ENCODE results near the gene INO80B.
"Not testable (repeated sequence)": the region's sequence is repeated elsewhere in the genome, so short reads cannot be mapped to it uniquely, and the experiment has no call there.

INO80B gene

DNA sequence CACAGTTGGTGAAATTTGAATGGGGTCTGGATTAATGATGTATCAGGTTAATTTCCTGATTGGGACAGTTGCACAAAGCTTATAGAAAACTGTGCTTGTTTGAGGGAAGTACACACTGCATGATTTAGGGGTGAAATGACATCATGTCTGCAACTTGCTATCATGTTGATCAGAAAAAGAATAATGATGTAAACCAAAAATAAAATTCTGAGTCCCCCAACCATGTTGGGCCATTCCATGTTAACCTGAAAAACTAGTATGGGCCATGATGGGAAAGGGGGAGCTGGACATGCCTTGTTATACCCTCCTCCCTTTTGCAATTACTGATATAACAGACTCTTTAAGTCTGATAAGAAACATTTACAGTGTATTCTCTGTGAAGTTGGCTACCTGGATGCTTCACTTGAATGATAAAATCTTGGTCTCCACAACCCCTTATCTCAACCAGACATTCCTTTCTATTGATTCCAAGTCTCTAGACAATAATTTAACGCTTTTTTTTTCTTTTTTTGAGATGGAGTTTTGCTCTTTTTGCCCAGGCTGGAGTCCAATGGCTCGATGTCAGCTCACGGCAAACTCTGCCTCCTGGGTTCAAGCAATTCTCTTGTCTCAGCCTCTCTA lies 4.2 kb upstream of the INO80B start:
- DNase-seq, result no peak

DNA sequence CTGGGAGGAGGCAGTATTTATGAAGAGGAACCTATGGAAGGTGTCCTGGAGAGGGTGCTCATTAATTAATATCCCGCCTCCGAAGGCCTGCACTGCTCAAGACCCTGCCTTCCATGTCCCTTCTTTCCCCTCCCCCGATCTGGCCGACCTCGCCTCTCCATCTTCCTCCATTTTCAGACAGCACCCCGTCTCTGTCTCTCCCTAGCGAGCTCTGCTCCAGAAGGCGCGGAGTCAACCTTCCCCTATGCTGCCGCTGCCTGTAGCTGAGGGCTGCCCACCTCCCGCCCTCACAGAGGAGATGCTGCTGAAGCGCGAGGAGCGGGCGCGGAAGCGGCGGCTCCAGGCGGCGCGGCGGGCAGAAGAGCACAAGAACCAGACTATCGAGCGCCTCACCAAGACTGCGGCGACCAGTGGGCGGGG lies 2.3 kb downstream of the INO80B start:
- DNase-seq, result peak; percentile 34

DNA sequence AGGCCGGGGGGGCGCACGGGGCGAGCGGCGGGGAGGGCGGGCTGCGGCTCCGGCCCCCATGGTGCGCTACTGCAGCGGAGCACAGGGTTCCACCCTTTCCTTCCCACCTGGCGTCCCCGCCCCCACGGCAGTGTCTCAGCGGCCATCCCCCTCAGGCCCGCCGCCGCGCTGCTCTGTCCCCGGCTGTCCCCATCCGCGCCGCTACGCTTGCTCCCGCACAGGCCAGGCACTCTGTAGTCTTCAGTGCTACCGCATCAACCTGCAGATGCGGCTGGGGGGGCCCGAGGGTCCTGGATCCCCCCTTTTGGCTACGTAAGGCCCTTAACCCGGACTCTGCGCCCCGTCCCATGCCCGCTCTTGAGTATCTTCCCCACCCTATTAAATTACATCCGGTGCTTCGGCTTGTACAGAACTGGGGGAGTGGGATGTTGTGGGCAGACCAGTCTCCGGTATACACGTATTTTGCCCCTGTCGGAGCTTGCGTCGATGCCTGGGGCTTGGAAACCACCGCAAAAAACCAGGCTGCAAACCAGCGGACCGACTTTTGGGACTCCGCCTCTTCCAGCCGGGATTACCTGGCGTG lies 2.8 kb downstream of the INO80B start:
- no peak for DNase-seq

DNA sequence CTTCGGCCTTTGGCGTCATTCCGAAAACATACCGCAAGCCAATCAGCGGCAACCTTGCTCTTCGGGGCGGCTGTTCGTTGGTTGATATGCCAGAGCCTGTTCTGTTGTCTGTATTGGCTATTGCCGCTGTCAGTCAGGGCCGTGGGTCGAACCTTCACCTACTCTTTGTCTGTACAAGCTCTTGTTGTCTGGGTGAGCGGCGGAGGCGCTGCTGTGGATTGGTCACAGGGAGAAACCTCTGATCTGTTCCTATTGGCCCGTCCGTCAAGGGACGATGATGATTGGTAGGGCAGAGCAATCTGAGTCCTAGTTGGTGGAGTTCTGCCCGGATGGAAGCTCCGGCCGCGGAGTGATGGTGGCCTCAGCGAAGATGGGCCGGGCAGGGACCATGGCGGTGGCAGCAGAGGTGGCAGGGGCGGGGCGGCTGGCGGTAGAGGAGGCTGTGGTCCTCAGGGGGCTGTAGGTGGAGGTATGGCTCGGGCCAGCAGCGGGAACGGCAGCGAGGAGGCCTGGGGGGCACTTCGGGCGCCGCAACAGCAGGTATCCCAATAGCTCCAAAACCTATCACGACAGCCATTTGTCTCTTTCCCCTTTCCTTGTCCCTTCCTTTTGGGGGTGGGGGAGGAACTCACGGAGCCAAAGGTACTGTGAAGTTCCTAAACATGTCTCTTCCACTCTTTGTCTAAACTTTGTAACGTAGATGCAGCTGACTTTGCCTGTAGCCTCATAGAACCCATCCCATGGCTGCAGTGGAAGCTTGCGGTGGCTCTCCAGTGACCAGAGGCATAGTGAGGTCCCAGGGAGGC lies 3.4 kb downstream of the INO80B start, which contains the start of gene WBP1:
TSS of gene WBP1 (plus strand) at position 307 of the 806 bp plus-strand sequence. CDS start at position 472, 165 bp downstream.
- peak; percentile 100 for DNase-seq

DNA sequence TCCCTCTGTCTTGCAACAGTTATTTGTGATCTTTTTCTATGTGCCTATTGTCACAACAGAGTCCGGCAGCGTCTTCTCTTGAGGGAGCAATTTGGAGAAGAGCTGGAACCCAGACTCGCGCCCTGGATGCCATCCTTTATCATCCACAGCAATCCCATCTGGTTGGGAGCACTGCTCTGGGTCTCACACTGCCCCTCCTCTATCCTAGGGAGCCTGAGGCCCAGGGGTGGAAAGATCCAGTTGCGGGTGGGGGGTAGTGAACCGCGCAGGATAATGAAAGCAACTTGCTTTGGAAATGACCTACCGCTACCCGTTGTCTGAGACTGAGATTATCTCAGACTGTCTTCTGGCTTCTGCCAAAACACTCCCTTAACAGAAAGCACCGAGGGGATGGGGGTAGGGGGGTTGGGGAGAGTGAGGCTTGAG lies 4.1 kb downstream of the INO80B start:
- no peak for DNase-seq

DNA sequence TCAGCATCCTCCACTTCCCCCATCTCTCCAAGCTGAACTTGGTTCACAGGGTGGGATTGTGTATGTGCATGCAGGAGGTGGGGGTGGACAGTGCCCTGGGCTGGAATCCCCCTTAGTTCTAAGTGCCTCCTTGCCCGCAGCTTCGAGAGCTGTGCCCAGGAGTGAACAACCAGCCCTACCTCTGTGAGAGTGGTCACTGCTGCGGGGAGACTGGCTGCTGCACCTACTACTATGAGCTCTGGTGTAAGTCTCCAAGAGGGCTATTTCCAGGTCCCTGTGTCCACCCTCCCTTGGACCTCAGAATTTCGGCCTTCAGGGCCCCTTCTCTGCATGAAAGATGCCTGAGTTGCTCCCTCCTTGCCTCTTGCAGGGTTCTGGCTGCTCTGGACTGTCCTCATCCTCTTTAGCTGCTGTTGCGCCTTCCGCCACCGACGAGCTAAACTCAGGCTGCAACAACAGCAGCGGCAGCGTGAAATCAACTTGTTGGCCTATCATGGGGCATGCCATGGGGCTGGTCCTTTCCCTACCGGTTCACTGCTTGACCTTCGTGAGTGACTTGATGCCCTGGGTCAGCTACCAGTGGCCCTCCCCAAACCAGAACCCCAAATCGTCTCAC lies 4.7 kb downstream of the INO80B start:
- not testable (repeated sequence) for DNase-seq

DNA sequence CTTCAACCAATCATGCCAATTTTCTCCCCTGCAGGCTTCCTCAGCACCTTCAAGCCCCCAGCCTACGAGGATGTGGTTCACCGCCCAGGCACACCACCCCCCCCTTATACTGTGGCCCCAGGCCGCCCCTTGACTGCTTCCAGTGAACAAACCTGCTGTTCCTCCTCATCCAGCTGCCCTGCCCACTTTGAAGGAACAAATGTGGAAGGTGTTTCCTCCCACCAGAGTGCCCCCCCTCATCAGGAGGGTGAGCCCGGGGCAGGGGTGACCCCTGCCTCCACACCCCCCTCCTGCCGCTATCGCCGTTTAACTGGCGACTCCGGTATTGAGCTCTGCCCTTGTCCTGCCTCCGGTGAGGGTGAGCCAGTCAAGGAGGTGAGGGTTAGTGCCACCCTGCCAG lies 5.3 kb downstream of the INO80B start:
- DNase-seq, result not testable (repeated sequence)

DNA sequence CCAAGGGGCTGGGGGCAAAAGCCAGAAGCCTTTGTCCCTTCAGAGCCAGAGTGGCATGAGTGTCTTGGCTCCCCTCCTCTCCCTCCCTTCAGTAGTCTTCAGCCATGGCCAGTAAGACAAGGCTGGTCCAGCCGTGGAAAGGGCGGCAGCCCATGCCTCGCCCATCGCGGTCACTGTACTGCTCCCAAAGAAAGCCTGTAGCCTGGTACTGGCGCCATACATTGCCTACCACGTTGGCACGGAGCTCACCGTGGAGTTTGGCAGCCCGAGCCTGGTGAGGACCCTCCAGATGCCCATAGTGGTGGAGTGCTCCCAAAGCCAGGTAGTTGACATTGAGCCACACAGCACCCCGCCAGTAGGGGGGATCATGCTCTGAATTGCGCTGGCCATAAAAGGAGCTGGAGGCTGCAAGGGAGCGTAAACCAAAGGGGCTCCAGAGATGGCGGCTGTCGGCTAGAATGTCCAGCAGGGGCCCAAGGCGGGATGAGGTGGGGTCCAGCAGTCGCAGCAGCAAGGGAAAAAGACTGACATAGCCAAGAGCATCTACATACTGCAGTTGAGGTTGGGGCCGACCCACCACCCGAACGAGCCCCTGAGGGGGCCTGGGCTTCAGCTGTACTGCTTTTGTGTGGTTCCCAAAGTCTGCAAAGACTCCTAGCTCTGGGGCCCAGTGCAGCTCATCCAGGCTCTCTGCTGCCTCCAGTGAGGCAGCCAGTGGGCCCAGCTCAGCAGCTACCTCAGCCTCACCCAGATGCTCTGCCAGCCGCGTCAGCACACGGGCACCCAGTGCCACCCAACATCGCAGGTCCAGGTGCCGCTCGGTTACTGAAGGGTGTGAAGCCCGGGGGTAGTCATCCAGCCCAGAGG lies 6.5 kb downstream of the INO80B start:
- DNase-seq, result no peak

DNA sequence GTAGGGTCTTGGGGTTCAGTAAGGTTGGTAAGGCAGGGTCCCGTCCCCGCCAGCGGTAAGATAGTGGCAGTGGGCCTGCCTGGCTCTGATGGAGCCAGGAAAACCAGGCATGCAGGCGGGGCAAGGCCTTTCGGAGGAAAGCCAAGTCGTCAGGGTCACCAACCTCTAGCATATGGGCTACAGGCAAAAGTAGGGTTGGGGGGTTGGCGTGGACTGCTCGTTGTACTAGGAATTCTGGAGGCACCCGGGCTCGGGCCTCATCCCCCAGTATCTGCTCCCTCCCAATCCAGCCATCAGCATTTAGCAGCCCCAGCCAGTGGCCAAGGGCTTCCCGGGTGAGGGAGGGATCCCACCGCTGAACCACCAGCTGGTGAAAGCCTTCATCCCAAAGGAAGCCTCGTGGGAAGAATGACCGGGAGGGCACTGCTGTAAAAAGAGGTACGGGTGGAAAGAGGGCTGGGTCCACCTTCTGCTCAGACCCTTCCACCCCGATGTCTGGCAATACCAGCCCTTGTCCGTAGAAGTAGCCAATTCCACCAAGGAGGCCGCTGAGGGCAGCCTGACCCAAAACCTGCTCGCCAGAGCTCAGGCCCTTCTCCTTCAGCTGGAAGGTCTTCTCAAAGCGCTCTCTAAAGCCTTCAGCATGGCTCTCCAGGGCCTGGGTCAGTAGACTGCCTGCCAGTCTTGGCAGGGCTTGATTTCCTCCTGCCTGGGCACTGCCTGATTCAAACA lies 7.3 kb downstream of the INO80B start:
- no peak for DNase-seq

DNA sequence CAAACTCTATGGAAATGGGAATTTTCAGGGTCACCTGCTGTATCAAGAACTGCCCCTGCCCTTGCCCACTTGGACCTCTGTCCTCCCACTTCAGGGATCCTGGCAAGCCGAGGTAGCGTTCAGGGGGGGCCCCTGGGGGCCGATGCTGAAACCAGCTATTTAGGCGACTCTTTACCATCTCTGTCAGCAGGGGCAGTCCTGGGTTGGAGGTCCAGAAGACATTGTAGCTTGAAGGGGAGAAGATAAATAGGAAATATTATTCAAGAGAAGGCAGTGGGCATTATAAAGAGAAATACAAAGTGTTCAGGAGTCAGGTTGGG lies 7.9 kb downstream of the INO80B start:
- no peak for DNase-seq

DNA sequence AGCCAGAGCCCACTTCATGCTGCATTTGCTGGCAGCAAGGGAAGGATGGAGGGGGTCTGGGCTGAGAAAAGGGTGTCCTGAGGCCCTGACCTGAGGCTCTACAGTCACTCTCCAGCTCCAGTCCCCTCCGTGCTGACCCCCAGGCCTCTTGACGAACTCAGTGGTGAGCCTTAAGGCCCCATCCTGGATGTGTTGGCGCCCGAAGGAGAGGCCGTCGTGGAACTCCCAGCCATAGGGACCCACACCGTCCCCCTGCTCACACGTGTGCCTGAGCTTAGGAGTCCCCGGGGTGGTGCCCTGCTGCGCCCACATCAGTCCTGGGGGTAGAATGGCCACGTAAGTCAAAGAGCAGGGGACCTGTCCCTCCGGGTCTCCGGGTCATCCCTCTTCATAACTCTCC lies 9.5 kb downstream of the INO80B start:
- no peak for DNase-seq

DNA sequence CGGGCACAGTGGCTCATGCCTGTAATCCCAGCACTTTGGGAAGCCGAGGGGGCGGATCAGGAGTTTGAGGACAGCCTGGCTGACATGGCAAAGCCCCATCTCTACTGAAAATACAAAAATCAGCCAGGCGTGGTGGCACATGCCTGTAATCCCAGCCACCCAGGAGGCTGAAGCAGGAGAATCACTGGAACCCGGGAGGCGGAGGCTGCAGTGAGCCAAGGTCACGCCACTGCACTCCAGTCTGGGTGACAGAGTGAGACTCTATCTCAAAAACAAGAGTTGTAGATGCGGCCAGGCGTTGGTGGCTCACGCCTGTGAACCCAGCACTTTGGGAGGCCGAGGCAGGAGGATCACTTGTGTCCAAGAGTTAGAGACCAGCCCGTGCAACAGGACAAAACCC lies 15.9 kb downstream of the INO80B start:
- DNase-seq, result not testable (repeated sequence)

DNA sequence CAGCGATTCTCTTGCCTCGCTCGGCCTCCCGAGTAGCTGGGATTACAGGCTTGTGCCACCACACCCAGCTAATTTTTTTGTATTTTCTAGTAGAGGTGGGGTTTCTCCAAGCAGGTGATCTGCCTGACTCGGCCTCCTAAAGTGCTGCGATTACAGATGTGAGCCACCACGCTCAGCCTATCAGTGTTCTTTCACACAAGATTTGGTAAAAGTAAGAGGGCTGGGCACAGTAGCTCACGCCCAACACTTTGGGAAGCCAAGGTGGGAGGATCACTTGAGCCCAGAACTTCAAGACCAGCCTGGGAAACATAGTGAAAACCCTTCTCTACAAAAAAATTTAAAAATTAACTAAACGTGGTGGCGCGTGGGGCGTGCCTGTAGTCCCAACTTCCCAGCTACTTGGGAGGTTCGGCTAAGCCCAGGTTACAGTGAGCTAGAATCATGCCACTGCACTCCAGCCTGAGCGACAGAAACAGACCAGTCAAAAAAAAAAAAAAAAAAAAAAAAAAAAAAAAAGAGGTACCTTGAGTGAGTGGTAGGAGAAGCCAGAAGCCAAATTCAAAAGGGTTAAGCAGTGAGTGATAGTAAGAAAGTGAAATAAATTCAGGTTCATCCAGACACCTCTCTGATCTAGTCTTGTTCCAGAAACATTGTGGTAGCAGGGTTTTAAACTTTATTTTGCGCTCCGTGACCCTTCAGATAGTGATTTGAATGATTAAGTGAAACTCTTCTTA lies 16.6 kb downstream of the INO80B start:
- DNase-seq, result no peak

DNA sequence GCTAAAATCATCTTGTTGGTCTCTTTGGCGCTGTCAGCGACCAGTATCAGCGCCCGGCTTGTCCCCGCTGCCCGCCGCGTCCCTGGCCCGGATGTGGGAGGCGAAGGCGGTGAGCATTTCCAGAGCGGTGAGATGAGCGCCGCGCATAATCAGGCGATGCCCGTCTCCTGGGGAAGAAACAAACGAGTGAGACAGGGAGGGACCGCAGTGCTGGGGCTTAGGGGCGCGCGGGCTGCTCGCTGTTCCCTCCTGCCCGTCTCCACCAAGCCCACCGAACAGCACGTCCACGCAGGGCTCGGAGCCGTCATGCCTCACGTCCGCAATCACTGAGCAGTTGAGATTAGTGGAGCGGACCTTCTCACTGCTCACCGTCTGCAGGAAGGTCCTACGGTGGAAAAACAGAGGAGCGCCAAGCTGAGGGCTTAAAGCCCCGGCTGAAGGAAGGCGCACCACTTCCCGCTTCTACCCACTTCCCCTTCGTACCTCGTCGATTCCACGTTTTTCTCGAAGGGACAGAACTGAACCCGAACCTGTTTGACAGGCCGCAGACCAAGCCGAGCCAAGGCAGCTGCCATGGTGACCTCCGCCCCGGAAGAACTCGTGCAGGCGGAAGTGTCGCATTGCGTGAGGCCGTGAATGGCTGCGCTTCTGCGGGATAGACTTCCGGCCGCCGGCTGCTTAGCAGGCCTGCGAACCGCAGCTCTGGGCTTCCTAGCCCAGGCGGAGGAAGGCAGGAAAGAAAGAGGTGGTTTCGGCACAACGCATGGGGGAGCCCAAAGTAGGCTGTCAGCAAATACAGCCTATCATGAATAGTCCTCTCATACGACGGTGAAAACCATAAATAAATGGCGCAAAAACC lies 17.4 kb downstream of the INO80B start, which contains the start of gene MRPL53:
TSS of gene MRPL53 (minus strand) at position 595 of the 859 bp plus-strand sequence. CDS start at position 575, 20 bp downstream.
- peak; percentile 74 for DNase-seq

DNA sequence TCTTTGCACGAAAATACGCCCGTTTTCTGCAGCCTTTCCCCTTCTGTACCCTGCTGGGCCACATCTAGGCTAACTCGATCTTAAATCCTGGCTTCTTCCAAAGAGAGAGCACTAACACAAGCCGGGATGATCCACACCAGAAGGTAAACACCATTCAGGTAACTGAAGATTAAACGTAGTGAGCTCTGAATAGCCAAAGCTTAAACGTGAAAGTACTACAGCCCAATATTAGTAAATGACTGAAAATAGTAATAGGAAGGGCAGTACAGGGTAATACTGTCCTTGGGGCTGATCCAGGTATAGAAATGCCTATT lies 18.0 kb downstream of the INO80B start:
- no peak for DNase-seq

DNA sequence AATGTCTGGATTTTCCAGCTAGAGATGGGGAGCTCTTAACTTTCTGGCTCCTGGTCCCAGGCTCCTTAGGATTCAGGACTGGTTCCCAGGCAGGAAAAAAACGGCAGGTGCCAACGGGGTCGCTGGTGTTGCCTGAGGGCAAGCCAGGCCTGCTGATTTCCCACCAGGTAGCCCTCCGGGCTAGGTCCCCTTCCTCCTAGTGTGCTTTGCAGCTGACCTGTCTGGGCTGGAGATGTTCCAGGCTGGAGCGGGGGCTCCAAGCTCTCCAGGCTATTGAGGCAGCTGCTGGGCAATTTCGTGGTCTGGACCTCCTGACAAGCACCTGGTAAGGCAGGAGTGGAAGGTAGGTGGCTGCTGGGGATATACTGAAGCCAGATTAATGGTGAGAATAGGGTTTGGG lies 19.6 kb downstream of the INO80B start:
- no peak for DNase-seq

DNA sequence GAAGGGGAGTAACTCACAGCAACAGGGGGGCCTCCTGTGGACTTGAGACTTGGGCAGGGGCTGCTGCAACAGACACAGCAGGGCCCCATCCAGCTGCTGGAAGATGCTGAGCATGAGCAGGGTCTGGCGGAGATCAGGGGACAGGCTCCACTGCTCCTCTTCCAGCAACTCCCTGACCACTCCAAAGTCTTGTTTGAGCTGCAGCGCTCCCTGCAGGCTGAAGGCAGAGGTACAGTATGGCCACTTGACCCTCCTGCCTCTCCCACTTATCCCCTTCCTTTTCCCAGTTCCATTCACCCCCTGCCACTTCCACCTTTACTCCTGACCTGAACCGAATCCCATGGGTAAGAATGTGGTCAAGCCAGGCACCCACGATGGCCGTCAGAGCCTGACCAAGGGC lies 20.0 kb downstream of the INO80B start:
- no peak for DNase-seq

DNA sequence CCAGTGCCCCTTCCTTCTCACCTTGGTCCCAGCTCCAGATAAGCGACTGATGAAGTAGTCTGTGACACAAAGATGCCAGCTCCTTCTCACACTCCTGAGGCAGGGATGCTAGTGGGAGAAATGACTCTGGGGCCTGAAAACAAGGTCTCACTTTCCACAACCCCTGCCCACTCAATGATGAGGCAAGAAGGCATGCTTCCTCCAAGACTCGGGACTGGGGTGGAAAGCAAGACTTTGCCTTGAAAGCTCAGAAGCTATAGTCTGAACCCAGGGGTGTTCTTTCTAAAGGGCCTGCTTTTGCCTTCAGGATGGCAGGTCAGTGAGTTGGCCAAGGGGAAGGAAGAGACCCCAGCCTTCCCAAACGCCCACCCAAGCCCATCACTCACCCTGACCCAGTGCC lies 26.5 kb downstream of the INO80B start:
- no peak for DNase-seq

DNA sequence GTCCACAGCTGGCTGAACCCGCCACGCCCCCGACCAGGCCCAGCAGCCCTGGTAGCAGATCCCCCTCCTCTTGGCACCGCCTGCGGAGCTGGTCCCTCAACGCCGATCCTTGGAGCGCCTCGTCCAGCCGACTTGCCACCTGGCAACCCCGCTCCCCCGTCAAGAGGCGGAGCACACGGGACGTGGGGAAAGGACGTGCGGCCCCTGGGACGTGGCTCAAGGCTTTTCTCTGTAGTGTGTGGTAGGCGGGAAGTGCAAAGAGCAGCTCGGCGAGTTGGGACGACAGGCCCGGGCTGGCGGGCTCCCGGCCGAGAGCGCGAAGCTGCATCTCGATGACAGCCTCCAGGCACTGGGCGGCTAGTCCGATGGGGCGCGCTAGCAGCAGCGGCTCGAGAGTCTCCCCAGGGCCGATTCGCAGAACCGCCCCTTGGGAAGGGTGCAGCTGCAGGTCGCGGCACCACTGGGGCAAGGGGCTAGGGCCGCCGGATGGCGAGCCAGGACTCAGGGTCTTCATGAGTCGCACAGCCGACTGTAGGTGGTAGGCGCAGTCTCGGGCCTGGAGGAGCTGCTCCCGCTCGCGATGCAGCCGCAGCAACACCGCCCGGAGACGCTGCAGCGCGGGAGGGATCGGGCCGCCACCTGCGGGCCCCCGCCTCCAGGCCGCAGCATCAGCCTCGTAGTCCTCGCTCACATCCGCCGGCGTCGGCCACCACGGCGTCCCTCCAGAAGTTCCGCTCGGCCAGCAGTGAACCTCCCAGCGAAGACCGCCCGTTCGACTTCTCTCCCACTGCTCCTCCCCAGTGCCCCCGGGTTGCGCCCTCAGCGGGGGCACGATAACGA lies 27.3 kb downstream of the INO80B start:
- no peak for DNase-seq

Measured in DMS 273 treated with DMSO at 0.1 percent for 48 hours (cell line).